Type B pancreatic cell (in vitro differentiated cells): ENCODE measurements around the gene FAM78A. TPM values are rescaled to one million over a fixed set of nuclear protein-coding genes. Genes with fewer than 3 reads are reported as not detected.

Experiments
- DNase-seq: peaks from one replicate; pipeline ENCODE4 v3.0.0; 2021; ENCODE audit warnings: mixed read lengths; ENCODE audit not compliant: unreplicated experiment; ENCODE audit errors: extremely low spot score
- H3K27ac Mint-ChIP-seq: 2 replicates; pipeline ENCODE4 v1.8.0; 2021; ENCODE audit warnings: mild to moderate bottlenecking, mixed read lengths
- H3K27me3 Mint-ChIP-seq: 2 replicates; pipeline ENCODE4 v1.8.0; 2021; ENCODE audit warnings: mixed read lengths
- H3K36me3 Mint-ChIP-seq: 2 replicates; pipeline ENCODE4 v1.8.0; 2021; ENCODE audit warnings: mixed read lengths
- H3K4me1 Mint-ChIP-seq: one replicate; pipeline ENCODE4 v1.8.0; 2021; ENCODE audit warnings: mixed read lengths; ENCODE audit not compliant: unreplicated experiment
- H3K4me3 Mint-ChIP-seq: 2 replicates; pipeline ENCODE4 v1.8.0; 2021; ENCODE audit warnings: mild to moderate bottlenecking, mixed read lengths
- H3K9me3 Mint-ChIP-seq: 2 replicates; pipeline ENCODE4 v1.8.0; 2021; ENCODE audit warnings: mixed read lengths
- CTCF ChIP-seq: fragments of 200-600 bp; sonication (generic); conservative IDR thresholded peaks from 2 replicates; pipeline ENCODE4 v1.5.0; 2021; ENCODE audit warnings: antibody characterized with exemption, mild to moderate bottlenecking
- total RNA-seq: library from RNA; stranded (reverse); gene quantifications from 2 replicates; pipeline ENCODE4 v1.2.1, GENCODE V29; 2021; ENCODE audit warnings: low replicate concordance

Gene FAM78A
- total RNA-seq, 1 donor from 2014 or later, result 1.9 TPM

DNA sequence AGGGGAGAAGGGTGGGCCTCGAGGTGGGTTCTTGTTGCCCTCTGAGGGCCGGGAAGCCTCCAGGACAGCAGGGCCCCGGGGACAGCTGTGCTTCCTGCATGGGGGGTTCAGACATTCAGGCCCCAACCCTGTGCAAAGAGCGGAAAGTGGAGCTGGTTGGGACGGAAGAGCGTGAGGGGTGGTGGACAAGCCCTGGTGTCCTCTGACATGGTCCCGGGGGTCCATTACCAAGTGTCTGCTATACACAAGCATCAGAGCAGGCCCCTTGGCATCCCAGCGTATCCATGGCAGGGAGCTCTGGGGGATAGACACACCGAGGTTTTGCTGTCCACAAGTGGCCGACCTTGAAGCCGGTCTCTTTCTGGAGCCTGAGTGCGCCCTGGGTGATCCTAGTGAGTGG lies 22.5 kb upstream of the FAM78A start:
- Mint-ChIP-seq H3K9me3 (no peaks in the 10 kb centered on the region), H3K27me3 (no peaks in the 10 kb centered on the region), H3K4me3 (no peak overlapping the region), H3K4me1 (no peaks in the 10 kb centered on the region), H3K27ac (no peak overlapping the region), H3K36me3 (no peaks in the 10 kb centered on the region)
- DNase-seq, result no peak
- TF ChIP-seq CTCF, result no peak

DNA sequence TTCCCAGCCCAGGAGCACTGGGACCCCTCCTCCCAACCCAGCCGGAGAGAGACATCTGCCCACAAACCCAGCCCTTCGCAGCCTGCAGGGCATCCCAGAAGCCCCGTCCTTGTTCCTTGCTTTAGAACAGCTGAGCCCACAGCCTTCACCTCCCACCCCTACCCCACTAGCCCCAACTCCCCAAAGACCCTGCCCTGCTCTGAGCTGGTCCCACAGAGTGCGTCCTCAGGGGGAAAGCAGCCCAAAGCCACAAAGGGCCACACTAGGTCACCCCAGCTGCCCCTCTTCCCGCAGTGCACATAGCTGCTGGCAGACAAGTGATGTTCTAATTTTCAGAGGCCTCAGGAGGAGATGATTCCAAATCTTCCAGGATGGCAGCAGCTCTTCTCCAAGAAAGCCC lies 22.0 kb upstream of the FAM78A start:
- Mint-ChIP-seq H3K27me3 (no peaks in the 10 kb centered on the region), H3K4me1 (no peaks in the 10 kb centered on the region), H3K36me3 (no peaks in the 10 kb centered on the region), H3K4me3 (no peak overlapping the region), H3K27ac (no peak overlapping the region), H3K9me3 (no peaks in the 10 kb centered on the region)
- no peak for DNase-seq
- no peak for TF ChIP-seq CTCF

- TF ChIP-seq CTCF, result no peak
- H3K9me3 Mint-ChIP-seq, result no peaks in the 10 kb centered on the region
- H3K27ac Mint-ChIP-seq, result no peak overlapping the region
- H3K4me3 Mint-ChIP-seq, result no peak overlapping the region
- no peak for DNase-seq
- H3K27me3 Mint-ChIP-seq, result no peaks in the 10 kb centered on the region
- no peaks in the 10 kb centered on the region for H3K36me3 Mint-ChIP-seq
- H3K4me1 Mint-ChIP-seq, result no peaks in the 10 kb centered on the region
These were observed 21.6 kb upstream of the FAM78A start for GRCh38 chr9:131297903-131298302.

- TF ChIP-seq CTCF, result no peak
- no peak overlapping the region for H3K4me3 Mint-ChIP-seq
- H3K4me1 Mint-ChIP-seq, result no peaks in the 10 kb centered on the region
- no peak for DNase-seq
- H3K36me3 Mint-ChIP-seq, result no peaks in the 10 kb centered on the region
- H3K27me3 Mint-ChIP-seq, result no peaks in the 10 kb centered on the region
- no peaks in the 10 kb centered on the region for H3K9me3 Mint-ChIP-seq
- no peak overlapping the region for H3K27ac Mint-ChIP-seq
These were observed 20.7 kb upstream of the FAM78A start for GRCh38 chr9:131296906-131297500.

- H3K9me3 Mint-ChIP-seq, result no peaks in the 10 kb centered on the region
- no peak overlapping the region for H3K27ac Mint-ChIP-seq
- H3K4me1 Mint-ChIP-seq, result no peaks in the 10 kb centered on the region
- no peaks in the 10 kb centered on the region for H3K36me3 Mint-ChIP-seq
- H3K4me3 Mint-ChIP-seq, result no peak overlapping the region
- H3K27me3 Mint-ChIP-seq, result no peaks in the 10 kb centered on the region
- DNase-seq, result no peak
- no peak for TF ChIP-seq CTCF
These were observed 20.1 kb upstream of the FAM78A start for GRCh38 chr9:131296460-131296859.

GRCh38 chr9:131292937-131293336 lies 16.6 kb upstream of the FAM78A start:
- Mint-ChIP-seq H3K27ac (no peak overlapping the region), H3K9me3 (no peaks in the 10 kb centered on the region), H3K27me3 (no peaks in the 10 kb centered on the region), H3K4me3 (no peak overlapping the region), H3K4me1 (peaks cover 6% of the 10 kb centered on the region), H3K36me3 (no peaks in the 10 kb centered on the region)
- no peak for DNase-seq
- TF ChIP-seq CTCF, result no peak
